Measurements from ENCODE around the gene DOCK3.

The DOCK3 gene

DNA sequence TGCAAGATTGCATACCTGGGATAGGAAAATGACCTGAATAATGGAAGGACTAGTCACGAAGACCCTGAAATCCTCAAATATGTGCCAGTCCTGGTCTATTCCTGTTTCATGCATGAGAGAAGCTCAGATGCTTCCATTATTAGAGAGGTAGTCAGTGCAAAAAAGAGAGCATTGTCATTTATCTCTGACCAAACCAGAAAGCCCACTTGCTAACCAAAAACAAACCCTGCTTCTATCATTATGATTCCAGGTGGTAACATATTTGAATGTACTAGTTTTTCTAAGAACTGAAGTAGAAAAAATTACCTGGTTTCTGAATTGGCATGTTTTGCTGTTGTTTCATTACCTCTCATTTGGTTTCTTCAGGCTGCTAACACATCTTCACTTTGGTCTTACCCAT is 549.6 kb downstream of the DOCK3 start:
- no peak overlapping the region for H3K56ac ChIP-seq (ENCODE audit: low read length)
- H3K4me2 ChIP-seq (ENCODE audit: low read length) = no peak overlapping the region
- H3K4me3 ChIP-seq (ENCODE audit: low read length) = no peak overlapping the region
- no peaks in the 10 kb centered on the region for H3K79me2 ChIP-seq (ENCODE audit: control insufficient read depth, insufficient read depth, low read length)
- no CpG with 5 or more reads among the region's 1 CpG for WGBS (ENCODE audit: extremely low coverage, insufficient coverage, low lambda C conversion rate)
- no peak overlapping the region for H2BK15ac ChIP-seq (replicated peaks; ENCODE audit: low read depth)
- no peak overlapping the region for H3K18ac ChIP-seq (ENCODE audit: low read length)
- no peaks in the 10 kb centered on the region for H3K79me1 ChIP-seq (ENCODE audit: low read length)
- no peak overlapping the region for H2AK5ac ChIP-seq (ENCODE audit: low read length)
- H4K8ac ChIP-seq (ENCODE audit: low read depth, low read length) = no peak overlapping the region
- DNase-seq = no peak
- no peaks in the 10 kb centered on the region for H3K27me3 ChIP-seq (ENCODE audit: insufficient read depth, low read length, poor library complexity)
- H3K9ac ChIP-seq (ENCODE audit: low read length) = no peak overlapping the region
- no peak overlapping the region for H4K5ac ChIP-seq (ENCODE audit: low read length)
- H3K4me1 ChIP-seq (ENCODE audit: control insufficient read depth, low read depth, low read length) = no peaks in the 10 kb centered on the region
- H3K23ac ChIP-seq (ENCODE audit: low read length) = no peak overlapping the region
- H2BK120ac ChIP-seq (ENCODE audit: low read depth, low read length) = no peak overlapping the region
- H2BK5ac ChIP-seq (ENCODE audit: low read length) = no peak overlapping the region
- no peak overlapping the region for H3K4ac ChIP-seq (ENCODE audit: low read depth, low read length)
- H3K36me3 ChIP-seq (ENCODE audit: control insufficient read depth, insufficient read depth, low read length) = no peaks in the 10 kb centered on the region
- no peak overlapping the region for H3K27ac ChIP-seq (ENCODE audit: low read depth, low read length)

DNA sequence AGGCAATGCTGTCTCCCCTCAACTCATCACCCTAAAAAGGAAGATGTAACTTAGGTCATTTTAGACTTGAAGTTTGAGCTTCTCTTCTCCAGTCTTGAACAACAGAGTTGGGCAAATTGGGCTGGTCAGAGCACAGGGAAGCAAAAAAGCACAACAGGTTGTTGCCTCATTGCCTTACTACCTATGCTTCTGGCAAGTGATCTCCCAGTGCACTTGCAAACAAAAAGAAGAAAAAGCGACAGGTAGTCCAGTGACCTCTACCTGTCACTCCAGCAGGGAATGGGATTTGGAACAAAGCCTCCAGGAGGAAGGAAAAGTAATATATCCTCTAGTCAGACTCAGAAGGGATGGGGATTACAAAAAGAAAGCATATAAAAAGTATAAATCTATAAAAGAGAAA is 550.1 kb downstream of the DOCK3 start:
- H2BK5ac ChIP-seq (ENCODE audit: low read length) = no peak overlapping the region
- H3K79me1 ChIP-seq (ENCODE audit: low read length) = no peaks in the 10 kb centered on the region
- no peaks in the 10 kb centered on the region for H3K4me1 ChIP-seq (ENCODE audit: control insufficient read depth, low read depth, low read length)
- H4K5ac ChIP-seq (ENCODE audit: low read length) = no peak overlapping the region
- H2BK120ac ChIP-seq (ENCODE audit: low read depth, low read length) = no peak overlapping the region
- H3K56ac ChIP-seq (ENCODE audit: low read length) = no peak overlapping the region
- no peak overlapping the region for H4K8ac ChIP-seq (ENCODE audit: low read depth, low read length)
- no peak for DNase-seq
- no peaks in the 10 kb centered on the region for H3K27me3 ChIP-seq (ENCODE audit: insufficient read depth, low read length, poor library complexity)
- H3K4ac ChIP-seq (ENCODE audit: low read depth, low read length) = no peak overlapping the region
- no peak overlapping the region for H3K4me2 ChIP-seq (ENCODE audit: low read length)
- WGBS (ENCODE audit: extremely low coverage, insufficient coverage, low lambda C conversion rate) = no CpG with 5 or more reads among the region's 1 CpG
- H3K23ac ChIP-seq (ENCODE audit: low read length) = no peak overlapping the region
- no peak overlapping the region for H3K18ac ChIP-seq (ENCODE audit: low read length)
- no peaks in the 10 kb centered on the region for H3K36me3 ChIP-seq (ENCODE audit: control insufficient read depth, insufficient read depth, low read length)
- H3K4me3 ChIP-seq (ENCODE audit: low read length) = no peak overlapping the region
- H3K27ac ChIP-seq (ENCODE audit: low read depth, low read length) = no peak overlapping the region
- H2AK5ac ChIP-seq (ENCODE audit: low read length) = no peak overlapping the region
- no peaks in the 10 kb centered on the region for H3K79me2 ChIP-seq (ENCODE audit: control insufficient read depth, insufficient read depth, low read length)
- H2BK15ac ChIP-seq (replicated peaks; ENCODE audit: low read depth) = no peak overlapping the region
- H3K9ac ChIP-seq (ENCODE audit: low read length) = no peak overlapping the region

DNA sequence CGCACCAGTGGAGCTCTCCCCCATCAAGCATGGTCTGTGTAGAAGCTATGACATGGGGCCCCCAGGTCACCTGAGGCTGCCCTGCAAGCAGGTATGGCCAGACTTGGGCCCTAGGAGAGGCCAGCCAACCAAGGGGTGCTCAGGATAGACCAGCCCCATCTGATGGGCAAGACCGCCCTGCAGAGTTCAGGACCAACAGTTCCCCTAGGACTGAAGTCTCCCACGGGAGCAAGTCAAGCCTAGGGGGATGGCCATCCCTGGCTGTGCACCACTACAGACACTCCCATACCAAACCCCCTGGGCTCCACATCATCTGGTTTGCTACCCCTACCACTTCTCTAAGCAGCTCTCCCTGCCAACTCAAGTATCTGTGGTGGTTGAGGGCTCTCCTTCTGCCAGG is 568.2 kb downstream of the DOCK3 start:
- WGBS (ENCODE audit: extremely low coverage, insufficient coverage, low lambda C conversion rate) = no CpG with 5 or more reads among the region's 3 CpGs
- H2BK120ac ChIP-seq (ENCODE audit: low read depth, low read length) = no peak overlapping the region
- no peak overlapping the region for H3K56ac ChIP-seq (ENCODE audit: low read length)
- no peaks in the 10 kb centered on the region for H3K36me3 ChIP-seq (ENCODE audit: control insufficient read depth, insufficient read depth, low read length)
- H3K4me1 ChIP-seq (ENCODE audit: control insufficient read depth, low read depth, low read length) = no peaks in the 10 kb centered on the region
- no peak overlapping the region for H4K8ac ChIP-seq (ENCODE audit: low read depth, low read length)
- no peaks in the 10 kb centered on the region for H3K27me3 ChIP-seq (ENCODE audit: insufficient read depth, low read length, poor library complexity)
- no peak overlapping the region for H3K18ac ChIP-seq (ENCODE audit: low read length)
- H3K9ac ChIP-seq (ENCODE audit: low read length) = no peak overlapping the region
- no peak overlapping the region for H2BK5ac ChIP-seq (ENCODE audit: low read length)
- no peaks in the 10 kb centered on the region for H3K79me2 ChIP-seq (ENCODE audit: control insufficient read depth, insufficient read depth, low read length)
- H3K23ac ChIP-seq (ENCODE audit: low read length) = no peak overlapping the region
- no peak for DNase-seq
- H2AK5ac ChIP-seq (ENCODE audit: low read length) = no peak overlapping the region
- no peak overlapping the region for H3K4me2 ChIP-seq (ENCODE audit: low read length)
- H4K5ac ChIP-seq (ENCODE audit: low read length) = no peak overlapping the region
- H3K27ac ChIP-seq (ENCODE audit: low read depth, low read length) = no peak overlapping the region
- no peak overlapping the region for H2BK15ac ChIP-seq (replicated peaks; ENCODE audit: low read depth)
- no peak overlapping the region for H3K4ac ChIP-seq (ENCODE audit: low read depth, low read length)
- no peaks in the 10 kb centered on the region for H3K79me1 ChIP-seq (ENCODE audit: low read length)
- no peak overlapping the region for H3K4me3 ChIP-seq (ENCODE audit: low read length)

DNA sequence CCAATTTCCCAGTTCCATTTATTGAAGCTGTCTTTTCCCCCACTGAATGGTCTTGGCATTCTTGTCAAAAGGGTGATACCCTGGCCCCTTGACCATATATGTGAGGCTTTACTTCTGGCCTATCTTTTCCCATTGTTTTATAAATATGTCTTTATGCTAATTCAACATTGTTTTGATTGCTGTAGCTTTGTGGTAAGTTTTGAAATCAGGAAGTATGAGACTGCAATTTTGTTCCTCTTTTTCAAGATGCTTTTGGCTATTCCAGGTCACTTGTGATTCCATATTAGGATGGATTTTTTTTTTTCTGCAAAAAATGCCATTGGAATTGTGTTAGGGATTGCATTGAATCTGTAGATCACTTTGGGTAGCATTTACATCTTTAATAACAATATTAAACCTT is 569.2 kb downstream of the DOCK3 start:
- Histone ChIP-seq H3K4ac (ENCODE audit: low read depth, low read length) (no peak overlapping the region), H2AK5ac (ENCODE audit: low read length) (no peak overlapping the region), H4K8ac (ENCODE audit: low read depth, low read length) (no peak overlapping the region), H4K5ac (ENCODE audit: low read length) (no peak overlapping the region), H3K9ac (ENCODE audit: low read length) (no peak overlapping the region), H3K18ac (ENCODE audit: low read length) (no peak overlapping the region), H3K56ac (ENCODE audit: low read length) (no peak overlapping the region), H2BK5ac (ENCODE audit: low read length) (no peak overlapping the region), H3K4me2 (ENCODE audit: low read length) (no peak overlapping the region), H2BK15ac (replicated peaks; ENCODE audit: low read depth) (no peak overlapping the region), H3K4me1 (ENCODE audit: control insufficient read depth, low read depth, low read length) (no peaks in the 10 kb centered on the region), H2BK120ac (ENCODE audit: low read depth, low read length) (no peak overlapping the region), H3K27ac (ENCODE audit: low read depth, low read length) (no peak overlapping the region), H3K4me3 (ENCODE audit: low read length) (no peak overlapping the region), H3K79me2 (ENCODE audit: control insufficient read depth, insufficient read depth, low read length) (no peaks in the 10 kb centered on the region), H3K36me3 (ENCODE audit: control insufficient read depth, insufficient read depth, low read length) (no peaks in the 10 kb centered on the region), H3K23ac (ENCODE audit: low read length) (no peak overlapping the region), H3K27me3 (ENCODE audit: insufficient read depth, low read length, poor library complexity) (no peaks in the 10 kb centered on the region), H3K79me1 (ENCODE audit: low read length) (no peaks in the 10 kb centered on the region)
- DNase-seq = no peak

DNA sequence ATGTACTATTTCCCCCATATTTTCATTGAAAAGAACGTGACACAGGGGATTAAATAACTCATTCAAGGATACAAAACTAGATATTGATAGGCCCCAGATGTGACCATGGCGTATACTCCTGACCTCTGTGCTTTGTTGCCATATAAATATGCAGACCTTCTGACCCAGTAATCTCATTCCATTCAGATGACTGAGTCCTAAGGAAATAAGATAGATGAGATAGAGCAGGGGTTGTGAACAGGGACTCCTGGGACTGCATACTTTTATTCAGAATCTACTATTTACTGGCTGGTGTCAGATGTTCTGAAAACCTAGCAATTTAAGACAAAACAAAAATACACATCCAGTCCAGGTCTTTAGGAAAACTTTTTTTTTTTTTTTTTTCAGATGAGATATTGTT is 571.1 kb downstream of the DOCK3 start:
- H3K18ac ChIP-seq (ENCODE audit: low read length) = no peak overlapping the region

DNA sequence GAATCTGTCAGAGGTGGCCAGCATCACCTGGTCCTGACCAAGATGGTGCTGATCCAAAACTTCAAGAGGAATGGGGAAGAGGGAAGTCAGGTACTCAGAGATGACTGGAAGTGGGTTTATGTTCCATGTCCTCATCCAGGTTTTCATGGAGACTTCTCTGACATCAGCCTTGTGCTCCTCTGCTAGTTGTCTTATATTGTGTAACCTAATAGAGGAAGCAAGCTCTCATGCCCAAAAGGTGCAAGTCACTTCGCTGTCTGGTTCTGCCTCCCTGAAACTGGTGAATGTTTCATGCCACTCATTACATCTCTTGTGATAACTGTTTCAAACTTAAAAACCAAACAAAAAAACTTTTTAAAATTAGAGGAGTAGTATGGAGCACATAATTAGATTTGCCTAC is 583.1 kb downstream of the DOCK3 start:
- Histone ChIP-seq H2AK5ac (ENCODE audit: low read length) (no peak overlapping the region), H2BK120ac (ENCODE audit: low read depth, low read length) (no peak overlapping the region), H3K4me1 (ENCODE audit: control insufficient read depth, low read depth, low read length) (no peaks in the 10 kb centered on the region), H3K23ac (ENCODE audit: low read length) (no peak overlapping the region), H4K8ac (ENCODE audit: low read depth, low read length) (no peak overlapping the region), H3K27ac (ENCODE audit: low read depth, low read length) (no peak overlapping the region), H3K79me2 (ENCODE audit: control insufficient read depth, insufficient read depth, low read length) (no peaks in the 10 kb centered on the region), H2BK15ac (replicated peaks; ENCODE audit: low read depth) (no peak overlapping the region), H3K9ac (ENCODE audit: low read length) (no peak overlapping the region), H3K18ac (ENCODE audit: low read length) (no peak overlapping the region), H3K56ac (ENCODE audit: low read length) (no peak overlapping the region), H2BK5ac (ENCODE audit: low read length) (no peak overlapping the region), H4K5ac (ENCODE audit: low read length) (no peak overlapping the region), H3K4me3 (ENCODE audit: low read length) (no peak overlapping the region), H3K4me2 (ENCODE audit: low read length) (no peak overlapping the region), H3K79me1 (ENCODE audit: low read length) (no peaks in the 10 kb centered on the region), H3K27me3 (ENCODE audit: insufficient read depth, low read length, poor library complexity) (no peaks in the 10 kb centered on the region), H3K4ac (ENCODE audit: low read depth, low read length) (no peak overlapping the region), H3K36me3 (ENCODE audit: control insufficient read depth, insufficient read depth, low read length) (no peaks in the 10 kb centered on the region)
- no CpG with 5 or more reads among the region's 1 CpG for WGBS (ENCODE audit: extremely low coverage, insufficient coverage, low lambda C conversion rate)
- DNase-seq = no peak

More for the DNA sequence above, 571.1 kb downstream of the DOCK3 start:
- Histone ChIP-seq H3K56ac (ENCODE audit: low read length) (no peak overlapping the region), H3K36me3 (ENCODE audit: control insufficient read depth, insufficient read depth, low read length) (no peaks in the 10 kb centered on the region), H3K27me3 (ENCODE audit: insufficient read depth, low read length, poor library complexity) (no peaks in the 10 kb centered on the region), H2BK120ac (ENCODE audit: low read depth, low read length) (no peak overlapping the region), H2BK5ac (ENCODE audit: low read length) (no peak overlapping the region), H3K79me1 (ENCODE audit: low read length) (no peaks in the 10 kb centered on the region), H4K5ac (ENCODE audit: low read length) (no peak overlapping the region), H3K4ac (ENCODE audit: low read depth, low read length) (no peak overlapping the region), H3K79me2 (ENCODE audit: control insufficient read depth, insufficient read depth, low read length) (no peaks in the 10 kb centered on the region), H3K9ac (ENCODE audit: low read length) (no peak overlapping the region), H3K23ac (ENCODE audit: low read length) (no peak overlapping the region), H3K4me3 (ENCODE audit: low read length) (no peak overlapping the region), H3K4me2 (ENCODE audit: low read length) (no peak overlapping the region), H3K4me1 (ENCODE audit: control insufficient read depth, low read depth, low read length) (no peaks in the 10 kb centered on the region), H3K27ac (ENCODE audit: low read depth, low read length) (no peak overlapping the region), H4K8ac (ENCODE audit: low read depth, low read length) (no peak overlapping the region), H2AK5ac (ENCODE audit: low read length) (no peak overlapping the region), H2BK15ac (replicated peaks; ENCODE audit: low read depth) (no peak overlapping the region)
- DNase-seq = no peak
- no CpG with 5 or more reads among the region's 2 CpGs for WGBS (ENCODE audit: extremely low coverage, insufficient coverage, low lambda C conversion rate)

Measured in mesendoderm (in vitro differentiated cells).